ENCODE data around the gene SIK3.

Gene SIK3

DNA sequence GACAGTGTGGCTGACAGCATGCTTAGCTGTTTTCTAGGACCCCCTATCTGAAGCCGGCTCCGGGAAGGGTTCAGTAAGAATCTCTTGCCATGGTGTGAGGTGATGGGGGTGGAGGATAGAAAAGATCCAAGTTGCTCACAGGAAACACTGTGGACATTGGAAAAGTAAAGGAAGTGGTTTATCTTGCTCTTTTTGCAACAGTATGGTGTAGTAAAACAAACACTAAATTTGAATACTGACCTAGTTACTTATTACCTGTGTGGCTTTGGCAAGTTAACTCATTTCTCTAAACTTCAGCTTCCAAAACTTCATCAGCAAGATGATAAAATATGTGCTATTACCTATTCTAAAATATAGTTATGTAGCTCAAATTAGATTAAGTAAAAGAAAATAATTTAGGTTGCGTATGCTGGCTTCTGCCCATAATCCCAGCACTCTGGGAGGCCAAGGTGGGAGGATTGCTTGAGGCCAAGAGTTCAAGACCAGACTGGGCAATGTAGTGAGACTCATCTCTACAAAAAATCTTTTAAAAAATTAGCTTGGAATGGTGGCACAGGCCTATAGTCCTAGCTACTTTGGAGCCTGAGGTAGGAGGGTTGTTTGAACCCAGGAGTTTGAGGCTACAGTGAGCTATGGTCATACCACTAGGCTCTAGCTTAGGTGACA is 209.2 kb downstream of the SIK3 start:
- H3K27ac ChIP-seq = no peak overlapping the region
- H3K27me3 ChIP-seq (ENCODE audit: insufficient read depth, low read depth) = no peaks in the 10 kb centered on the region
- H3K79me2 ChIP-seq (ENCODE audit: insufficient read depth, low read depth) = no peaks in the 10 kb centered on the region
- H3K36me3 ChIP-seq (ENCODE audit: insufficient read depth) = no peaks in the 10 kb centered on the region
- H4K20me1 ChIP-seq (ENCODE audit: insufficient read depth) = no peaks in the 10 kb centered on the region
- no peak overlapping the region for H2AFZ ChIP-seq (ENCODE audit: low read depth)
- no peaks in the 10 kb centered on the region for H3K4me1 ChIP-seq (ENCODE audit: low read depth, poor library complexity, severe bottlenecking)
- TF ChIP-seq CTCF (conservative IDR thresholded peaks at IDR 0.05; ENCODE audit: low read depth, low read length) = no peak
- H3K4me2 ChIP-seq = no peak overlapping the region
- no peak overlapping the region for H3K9ac ChIP-seq
- H3K4me3 ChIP-seq (IDR thresholded peaks at IDR 0.05; ENCODE audit: insufficient read depth, low read depth, low read length) = no peak overlapping the region

DNA sequence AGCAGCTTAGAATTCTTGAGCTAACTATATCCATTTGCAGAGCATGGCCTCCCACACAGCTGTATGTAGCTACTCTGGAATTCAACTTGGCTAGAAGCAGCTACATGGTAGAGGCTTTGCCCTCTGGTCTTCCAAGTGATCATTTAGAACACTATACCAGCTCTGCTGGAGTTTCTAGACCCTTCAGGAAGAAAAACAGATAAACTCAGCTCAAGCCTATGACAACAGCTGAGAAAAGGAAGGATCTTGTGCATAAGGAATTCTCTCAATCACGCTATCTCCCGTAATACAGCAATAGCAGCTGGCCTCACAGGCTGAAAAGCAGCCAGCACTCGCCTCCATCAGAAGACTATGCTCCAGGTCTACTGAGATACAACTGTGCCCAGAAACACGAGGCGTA is 210.2 kb downstream of the SIK3 start:
- H4K20me1 ChIP-seq (ENCODE audit: insufficient read depth) = no peaks in the 10 kb centered on the region
- H2AFZ ChIP-seq (ENCODE audit: low read depth) = no peak overlapping the region
- no peak overlapping the region for H3K4me2 ChIP-seq
- no peaks in the 10 kb centered on the region for H3K79me2 ChIP-seq (ENCODE audit: insufficient read depth, low read depth)
- no peak for TF ChIP-seq CTCF (conservative IDR thresholded peaks at IDR 0.05; ENCODE audit: low read depth, low read length)
- H3K4me3 ChIP-seq (IDR thresholded peaks at IDR 0.05; ENCODE audit: insufficient read depth, low read depth, low read length) = no peak overlapping the region
- H3K9ac ChIP-seq = no peak overlapping the region
- H3K27ac ChIP-seq = no peak overlapping the region
- H3K4me1 ChIP-seq (ENCODE audit: low read depth, poor library complexity, severe bottlenecking) = peaks cover 10% of the 10 kb centered on the region
- H3K27me3 ChIP-seq (ENCODE audit: insufficient read depth, low read depth) = no peaks in the 10 kb centered on the region
- H3K36me3 ChIP-seq (ENCODE audit: insufficient read depth) = no peaks in the 10 kb centered on the region

DNA sequence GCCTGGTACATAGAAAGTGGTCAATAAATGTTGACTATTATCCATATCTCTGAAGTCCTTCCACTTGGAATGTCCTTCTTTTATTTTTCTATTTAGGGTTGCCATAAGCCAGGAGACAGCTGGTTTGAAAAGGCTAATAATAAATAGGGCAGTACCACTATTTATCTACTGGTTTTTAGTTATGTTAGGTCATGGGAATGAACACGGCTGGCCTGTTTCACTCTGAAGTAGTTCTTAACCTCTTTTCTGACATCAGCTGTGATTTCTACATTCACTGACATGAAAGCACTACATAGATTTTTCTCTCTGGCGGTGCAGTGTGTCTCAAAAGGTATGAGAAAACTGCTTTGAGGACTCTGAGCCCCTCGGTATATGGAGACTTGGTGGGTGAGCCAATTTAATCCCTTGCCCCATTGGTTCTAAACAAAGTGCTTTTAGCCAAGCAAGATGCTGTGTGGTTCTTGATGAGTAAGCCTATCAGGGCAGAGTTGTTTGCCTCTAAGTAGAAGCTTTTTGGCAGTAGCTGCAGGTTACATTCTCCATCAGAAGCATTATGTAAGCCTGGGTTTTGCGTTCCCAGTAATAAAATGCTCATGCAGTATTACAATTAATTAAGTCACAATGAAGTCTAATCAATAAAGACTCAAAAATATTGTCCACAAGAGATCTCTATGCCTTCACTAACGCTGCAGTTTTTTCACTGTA is 212.1 kb downstream of the SIK3 start:
- H3K27ac ChIP-seq = no peak overlapping the region
- no peaks in the 10 kb centered on the region for H3K27me3 ChIP-seq (ENCODE audit: insufficient read depth, low read depth)
- H3K4me2 ChIP-seq = no peak overlapping the region
- H2AFZ ChIP-seq (ENCODE audit: low read depth) = no peak overlapping the region
- no peaks in the 10 kb centered on the region for H4K20me1 ChIP-seq (ENCODE audit: insufficient read depth)
- no peaks in the 10 kb centered on the region for H3K36me3 ChIP-seq (ENCODE audit: insufficient read depth)
- H3K9ac ChIP-seq = no peak overlapping the region
- no peak overlapping the region for H3K4me3 ChIP-seq (IDR thresholded peaks at IDR 0.05; ENCODE audit: insufficient read depth, low read depth, low read length)
- no peak for TF ChIP-seq CTCF (conservative IDR thresholded peaks at IDR 0.05; ENCODE audit: low read depth, low read length)
- H3K79me2 ChIP-seq (ENCODE audit: insufficient read depth, low read depth) = no peaks in the 10 kb centered on the region
- H3K4me1 ChIP-seq (ENCODE audit: low read depth, poor library complexity, severe bottlenecking) = peaks cover 26% of the 10 kb centered on the region

- H3K4me1 ChIP-seq (ENCODE audit: low read depth, poor library complexity, severe bottlenecking) = peaks cover 26% of the 10 kb centered on the region
- no peak overlapping the region for H3K4me3 ChIP-seq (IDR thresholded peaks at IDR 0.05; ENCODE audit: insufficient read depth, low read depth, low read length)
- no peak overlapping the region for H3K9ac ChIP-seq
- no peaks in the 10 kb centered on the region for H3K36me3 ChIP-seq (ENCODE audit: insufficient read depth)
- H2AFZ ChIP-seq (ENCODE audit: low read depth) = no peak overlapping the region
- H3K79me2 ChIP-seq (ENCODE audit: insufficient read depth, low read depth) = no peaks in the 10 kb centered on the region
- H3K4me2 ChIP-seq = peak overlapping the region; percentile 14; the same call in 1 of the 2 replicates
- TF ChIP-seq CTCF (conservative IDR thresholded peaks at IDR 0.05; ENCODE audit: low read depth, low read length) = no peak
- H4K20me1 ChIP-seq (ENCODE audit: insufficient read depth) = no peaks in the 10 kb centered on the region
- no peaks in the 10 kb centered on the region for H3K27me3 ChIP-seq (ENCODE audit: insufficient read depth, low read depth)
- peak overlapping the region; percentile 14; the same call in 1 of the 2 replicates for H3K27ac ChIP-seq
These were observed 215.8 kb downstream of the SIK3 start for GRCh38 chr11:116882386-116882785.
